Upper lobe of left lung (tissue), 4 donors: Measurements from ENCODE around the gene CAMK2N1.

Experiments used
- POLR2A ChIP-seq, 4 donors: fragments of 450-650 bp; IDR thresholded peaks; one replicate each; pipeline ENCODE4 v1.5.1; 2016 to 2017; ENCODE audit warnings: antibody characterized with exemption in 4 of 4, mild to moderate bottlenecking in 2 of 4
- POLR2AphosphoS5 ChIP-seq, 2 donors: sonication (generic); formaldehyde crosslinking; IDR thresholded peaks; one replicate each; pipeline ENCODE4 v1.5.1; 2017; ENCODE audit warnings: antibody characterized with exemption in 2 of 2
- TF ChIP-seq, protein P1 (sequence below), 6 experiments: fragments of 450-650 bp in 4 of 6; fragments of 200-600 bp in 2 of 6; sonication (generic) in 2 of 6; IDR thresholded peaks; one replicate each; pipeline ENCODE4 v1.5.1; 2016 to 2019; ENCODE audit warnings: antibody characterized with exemption in 6 of 6

DNA sequence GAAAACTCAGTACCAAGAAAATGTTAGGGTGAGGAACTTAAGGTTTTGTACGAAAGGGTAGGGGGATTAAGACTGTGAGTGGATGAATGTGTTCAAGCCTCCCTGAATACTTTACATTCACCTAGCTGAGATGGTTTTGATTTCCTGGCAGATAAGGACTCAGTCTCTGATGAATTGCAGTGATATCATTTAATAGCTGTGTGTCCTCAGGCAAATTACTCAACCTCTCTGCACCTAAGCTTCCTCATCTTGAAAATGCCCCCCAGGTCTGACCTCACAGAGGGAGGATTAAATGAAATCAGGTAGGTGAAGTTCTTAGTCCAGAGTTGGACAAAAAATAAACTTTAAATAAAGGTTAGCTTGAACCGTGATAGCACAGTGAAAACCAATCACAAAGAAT lies 48.4 kb downstream of the CAMK2N1 start:
- TF ChIP-seq, protein P1, sequence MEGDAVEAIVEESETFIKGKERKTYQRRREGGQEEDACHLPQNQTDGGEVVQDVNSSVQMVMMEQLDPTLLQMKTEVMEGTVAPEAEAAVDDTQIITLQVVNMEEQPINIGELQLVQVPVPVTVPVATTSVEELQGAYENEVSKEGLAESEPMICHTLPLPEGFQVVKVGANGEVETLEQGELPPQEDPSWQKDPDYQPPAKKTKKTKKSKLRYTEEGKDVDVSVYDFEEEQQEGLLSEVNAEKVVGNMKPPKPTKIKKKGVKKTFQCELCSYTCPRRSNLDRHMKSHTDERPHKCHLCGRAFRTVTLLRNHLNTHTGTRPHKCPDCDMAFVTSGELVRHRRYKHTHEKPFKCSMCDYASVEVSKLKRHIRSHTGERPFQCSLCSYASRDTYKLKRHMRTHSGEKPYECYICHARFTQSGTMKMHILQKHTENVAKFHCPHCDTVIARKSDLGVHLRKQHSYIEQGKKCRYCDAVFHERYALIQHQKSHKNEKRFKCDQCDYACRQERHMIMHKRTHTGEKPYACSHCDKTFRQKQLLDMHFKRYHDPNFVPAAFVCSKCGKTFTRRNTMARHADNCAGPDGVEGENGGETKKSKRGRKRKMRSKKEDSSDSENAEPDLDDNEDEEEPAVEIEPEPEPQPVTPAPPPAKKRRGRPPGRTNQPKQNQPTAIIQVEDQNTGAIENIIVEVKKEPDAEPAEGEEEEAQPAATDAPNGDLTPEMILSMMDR (IDR thresholded peaks at IDR 0.05), result no peak
- TF ChIP-seq POLR2AphosphoS5 (IDR thresholded peaks at IDR 0.05) (no peak), POLR2A (IDR thresholded peaks at IDR 0.05) (no peak)
